Gastrocnemius medialis (tissue), 4 donors: ENCODE results near the gene C19orf18. TPM values are rescaled to one million over a fixed set of nuclear protein-coding genes. Genes with fewer than 3 reads are reported as not detected.
A peak's percentile ranks its signal among the peaks of the same experiment; 100 is the strongest.

ENCODE experiments used
- ATAC-seq, 2 donors: fragments of 150-250 bp; one replicate each; pipeline ENCODE4 v1.9.1; 2016
- DNase-seq, 2 donors: peaks; one replicate each; pipeline ENCODE4 v3.0.0-alpha.2; 2019
- H3K27ac ChIP-seq, 4 donors: fragments of 200-600 bp; sonication (generic); 1 replicate in 1 of 4; 2 replicates in 3 of 4; pipeline ENCODE4 v1.5.1; 2016 to 2018; ENCODE audit warnings: mild to moderate bottlenecking in 2 of 4, moderate library complexity in 1 of 4
- H3K27me3 ChIP-seq, 3 donors: fragments of 200-600 bp; sonication (generic) in 2 of 3; 1 replicate in 1 of 3; 2 replicates in 2 of 3; pipeline versions ENCODE4 v1.5.1 to v1.6.0; 2016 to 2019; ENCODE audit warnings: mild to moderate bottlenecking in 1 of 3, moderate library complexity in 1 of 3
- H3K36me3 ChIP-seq, 2 donors: fragments of 200-600 bp; sonication (generic) in 1 of 2; one replicate each; pipeline ENCODE4 v1.5.1; 2017 to 2018
- H3K4me1 ChIP-seq, 2 donors: fragments of 200-600 bp; sonication (generic) in 1 of 2; one replicate each; pipeline ENCODE4 v1.5.1; 2016 to 2017; ENCODE audit warnings: mild to moderate bottlenecking in 2 of 2
- H3K4me3 ChIP-seq, 4 donors: fragments of 200-600 bp; sonication (generic) in 3 of 4; 1 replicate in 1 of 4; 2 replicates in 3 of 4; pipeline ENCODE4 v1.5.1; 2016 to 2019; ENCODE audit warnings: mild to moderate bottlenecking in 2 of 4
- H3K9me3 ChIP-seq, 3 donors: fragments of 200-600 bp; sonication (generic) in 2 of 3; 1 replicate in 1 of 3; 2 replicates in 2 of 3; pipeline ENCODE4 v1.5.1; 2016 to 2019
- POLR2A ChIP-seq, 2 donors: fragments of 450-650 bp; IDR thresholded peaks; one replicate each; pipeline ENCODE4 v1.6.1; 2017; ENCODE audit warnings: antibody characterized with exemption in 2 of 2, mild to moderate bottlenecking in 2 of 2, moderate library complexity in 2 of 2
- in situ Hi-C, 4 donors: fragments of 200-750 bp; cut with MboI; loops; one replicate each; pipeline versions ENCODE4 v1.15.0 to v1.8.0; 2017; ENCODE audit warnings: low sequenced_read_pairs in 4 of 4
- intact Hi-C: fragments of 100-400 bp; cut with DNase I; formaldehyde crosslinking; loops from one replicate; pipeline ENCODE4 v1.15.1; 2023; ENCODE audit warnings: low total_unique reads
- total RNA-seq, 4 donors: library from RNA; depleted of rRNA; stranded (reverse); fragments of >200 nt; gene quantifications; one replicate each; pipeline versions ENCODE4 v1.1.0 to v1.2.3, GENCODE V29; 2016
- TF ChIP-seq, protein P1 (sequence below), 5 experiments: fragments of 450-650 bp in 3 of 5; fragments of 200-600 bp in 2 of 5; sonication (generic) in 2 of 5; IDR thresholded peaks in 4 of 5; conservative IDR thresholded peaks in 1 of 5; 1 replicate in 4 of 5; 2 replicates in 1 of 5; pipeline ENCODE4 v1.5.1; 2016 to 2019; ENCODE audit warnings: antibody characterized with exemption in 5 of 5, mild to moderate bottlenecking in 3 of 5, moderate library complexity in 3 of 5

C19orf18 gene
- total RNA-seq, 4 donors from 2014 or later = not detected

DNA sequence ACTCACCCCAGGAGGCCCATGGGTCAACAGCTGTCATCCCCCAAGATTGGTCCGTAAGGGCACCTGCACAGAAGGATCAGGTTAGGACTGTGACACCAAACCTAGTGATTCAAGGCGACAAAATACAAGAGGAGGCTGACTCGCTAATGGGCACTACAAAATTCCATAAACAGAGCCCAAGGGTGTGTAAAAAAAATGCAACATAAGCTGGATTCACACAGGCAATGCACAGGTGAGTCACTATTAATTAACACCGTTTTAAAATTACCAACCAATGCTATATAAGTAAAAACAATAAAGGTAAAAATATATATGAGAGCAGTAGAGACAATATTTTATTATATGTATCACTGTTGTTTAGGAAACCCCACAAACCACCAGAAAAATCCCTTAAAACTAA, 26.3 kb upstream of the C19orf18 start:
- Histone ChIP-seq H3K27me3 (no peaks in the 10 kb centered on the region), H3K4me3 (peak overlapping the region in 1 of 4 donors; percentile 89), H3K4me1 (peaks cover 14 to 20% of the 10 kb centered on the region in 2 donors), H3K36me3 (peaks cover 7 to 76% of the 10 kb centered on the region in 2 donors), H3K27ac (no peak overlapping the region), H3K9me3 (peaks cover 3 to 41% (median 5%) of the 10 kb centered on the region in 3 donors)
- ATAC-seq (no peak), DNase-seq (no peak)
- in situ Hi-C loops = no loop called here
- TF ChIP-seq POLR2A (IDR thresholded peaks at IDR 0.05) = no peak
- TF ChIP-seq, protein P1, sequence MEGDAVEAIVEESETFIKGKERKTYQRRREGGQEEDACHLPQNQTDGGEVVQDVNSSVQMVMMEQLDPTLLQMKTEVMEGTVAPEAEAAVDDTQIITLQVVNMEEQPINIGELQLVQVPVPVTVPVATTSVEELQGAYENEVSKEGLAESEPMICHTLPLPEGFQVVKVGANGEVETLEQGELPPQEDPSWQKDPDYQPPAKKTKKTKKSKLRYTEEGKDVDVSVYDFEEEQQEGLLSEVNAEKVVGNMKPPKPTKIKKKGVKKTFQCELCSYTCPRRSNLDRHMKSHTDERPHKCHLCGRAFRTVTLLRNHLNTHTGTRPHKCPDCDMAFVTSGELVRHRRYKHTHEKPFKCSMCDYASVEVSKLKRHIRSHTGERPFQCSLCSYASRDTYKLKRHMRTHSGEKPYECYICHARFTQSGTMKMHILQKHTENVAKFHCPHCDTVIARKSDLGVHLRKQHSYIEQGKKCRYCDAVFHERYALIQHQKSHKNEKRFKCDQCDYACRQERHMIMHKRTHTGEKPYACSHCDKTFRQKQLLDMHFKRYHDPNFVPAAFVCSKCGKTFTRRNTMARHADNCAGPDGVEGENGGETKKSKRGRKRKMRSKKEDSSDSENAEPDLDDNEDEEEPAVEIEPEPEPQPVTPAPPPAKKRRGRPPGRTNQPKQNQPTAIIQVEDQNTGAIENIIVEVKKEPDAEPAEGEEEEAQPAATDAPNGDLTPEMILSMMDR (IDR thresholded peaks at IDR 0.05 in 4 of 5, conservative IDR thresholded peaks at IDR 0.05 in 1 of 5) = no peak
- intact Hi-C loops = loop anchor here (5.0 to 10.0 kb wide), 5 partner anchors 53 to 368 kb away; partner anchors contain the start of genes ZNF211, ZNF256, ZNF776 and ZSCAN22

DNA sequence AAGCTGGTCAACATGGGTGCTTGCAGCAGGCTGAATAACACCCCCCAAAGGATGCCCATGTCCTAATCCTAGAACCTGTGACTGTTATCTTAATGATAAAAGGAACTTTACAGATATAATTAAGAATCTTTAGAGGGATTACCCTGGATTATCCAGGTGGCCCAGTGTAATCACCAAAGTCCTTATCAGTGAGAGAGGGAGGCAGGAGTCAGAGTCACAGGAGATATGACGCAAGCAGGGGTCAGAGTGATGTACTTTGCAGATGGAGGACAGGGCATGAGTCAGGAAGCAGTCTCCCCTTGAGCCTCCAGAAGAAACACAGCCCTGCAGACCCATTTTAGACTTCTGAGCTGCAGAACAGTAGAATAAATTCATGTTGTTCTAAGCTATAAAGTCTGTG, 18.5 kb upstream of the C19orf18 start:
- Histone ChIP-seq H3K9me3 (peaks cover 2 to 68% (median 24%) of the 10 kb centered on the region in 3 donors), H3K4me3 (no peak overlapping the region), H3K27ac (no peak overlapping the region), H3K4me1 (no peaks in the 10 kb centered on the region), H3K27me3 (no peaks in the 10 kb centered on the region), H3K36me3 (peaks cover 8 to 93% of the 10 kb centered on the region in 2 donors)
- in situ Hi-C loops (no loop called here), intact Hi-C loops (no loop called here)
- no peak for DNase-seq
- TF ChIP-seq, protein P1 (IDR thresholded peaks at IDR 0.05 in 4 of 5, conservative IDR thresholded peaks at IDR 0.05 in 1 of 5) = no peak
- no peak for TF ChIP-seq POLR2A (IDR thresholded peaks at IDR 0.05)
- ATAC-seq = no peak

DNA sequence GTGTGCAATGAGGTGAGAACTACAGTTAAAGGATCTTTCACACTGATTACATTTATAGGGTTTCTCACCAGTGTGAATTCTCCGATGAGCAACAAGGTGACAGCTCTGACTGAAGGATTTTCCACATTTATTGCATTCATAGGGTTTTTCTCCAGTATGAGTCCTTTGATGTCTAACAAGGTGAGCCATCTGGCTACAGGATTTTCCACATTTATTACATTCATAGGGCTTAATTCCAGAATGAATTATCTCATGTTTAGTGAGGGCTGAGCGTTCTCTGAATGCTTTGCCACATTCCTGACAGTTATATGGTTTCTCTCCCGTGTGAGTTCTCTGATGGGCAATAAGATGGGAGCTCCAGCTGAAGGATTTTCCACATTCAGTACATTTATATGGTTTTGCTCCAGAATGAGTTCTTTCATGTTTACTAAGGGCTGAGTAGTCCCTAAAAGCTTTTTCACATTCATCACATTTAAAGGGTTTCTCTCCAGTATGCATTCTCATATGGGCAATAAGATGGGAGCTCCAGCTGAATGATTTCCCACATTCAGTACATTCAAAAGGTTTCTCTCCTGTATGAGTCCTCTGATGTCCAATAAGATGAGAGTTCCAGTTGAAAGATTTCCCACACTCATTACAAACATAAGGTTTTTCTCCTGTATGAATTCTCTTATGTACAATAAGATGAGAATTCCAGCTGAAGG, 4.4 kb upstream of the C19orf18 start:
- H3K9me3 ChIP-seq = peaks cover 57 to 99% (median 71%) of the 10 kb centered on the region in 3 donors
- intact Hi-C loops = no loop called here

DNA sequence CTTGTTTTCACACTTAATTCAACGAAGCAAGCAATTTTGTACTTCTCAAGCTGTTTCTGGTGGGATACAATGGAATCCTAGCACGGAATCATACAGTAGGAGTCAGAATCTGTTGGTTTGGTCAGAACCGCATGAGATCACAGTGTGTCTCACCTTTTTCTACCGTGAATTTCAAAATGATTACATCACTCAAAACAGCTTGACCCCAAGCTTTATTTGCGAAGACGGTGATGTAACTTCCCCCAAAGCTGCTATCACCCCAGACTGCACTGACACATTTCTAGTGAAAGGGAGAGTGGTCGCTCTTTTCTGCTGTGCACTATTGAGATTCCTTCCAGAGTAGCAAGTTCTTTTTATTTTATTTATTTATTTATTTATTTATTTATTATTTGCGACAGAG, 9.6 kb downstream of the C19orf18 start:
- Histone ChIP-seq H3K4me1 (no peaks in the 10 kb centered on the region), H3K36me3 (peaks cover 3 to 56% of the 10 kb centered on the region in 2 donors), H3K27ac (no peak overlapping the region), H3K9me3 (peaks cover 7 to 50% (median 14%) of the 10 kb centered on the region in 3 donors), H3K27me3 (no peaks in the 10 kb centered on the region), H3K4me3 (peak overlapping the region in 1 of 4 donors; percentile 13)
- ATAC-seq = no peak
- intact Hi-C loops (no loop called here), in situ Hi-C loops (no loop called here)
- DNase-seq = no peak
- no peak for TF ChIP-seq POLR2A (IDR thresholded peaks at IDR 0.05)

More for the DNA sequence above, 4.4 kb upstream of the C19orf18 start:
- H3K27ac ChIP-seq = no peak overlapping the region
- no peaks in the 10 kb centered on the region for H3K4me1 ChIP-seq
- no peak for TF ChIP-seq POLR2A (IDR thresholded peaks at IDR 0.05)
- TF ChIP-seq, protein P1 (IDR thresholded peaks at IDR 0.05 in 4 of 5, conservative IDR thresholded peaks at IDR 0.05 in 1 of 5) = no peak
- in situ Hi-C loops = no loop called here
- no peak for ATAC-seq
- H3K27me3 ChIP-seq = peaks cover 0 to 5% (median 0%) of the 10 kb centered on the region in 3 donors
- no peak for DNase-seq
- H3K36me3 ChIP-seq = peaks cover 48 to 93% of the 10 kb centered on the region in 2 donors
- H3K4me3 ChIP-seq = peak overlapping the region in 1 of 4 donors; percentile 42

DNA sequence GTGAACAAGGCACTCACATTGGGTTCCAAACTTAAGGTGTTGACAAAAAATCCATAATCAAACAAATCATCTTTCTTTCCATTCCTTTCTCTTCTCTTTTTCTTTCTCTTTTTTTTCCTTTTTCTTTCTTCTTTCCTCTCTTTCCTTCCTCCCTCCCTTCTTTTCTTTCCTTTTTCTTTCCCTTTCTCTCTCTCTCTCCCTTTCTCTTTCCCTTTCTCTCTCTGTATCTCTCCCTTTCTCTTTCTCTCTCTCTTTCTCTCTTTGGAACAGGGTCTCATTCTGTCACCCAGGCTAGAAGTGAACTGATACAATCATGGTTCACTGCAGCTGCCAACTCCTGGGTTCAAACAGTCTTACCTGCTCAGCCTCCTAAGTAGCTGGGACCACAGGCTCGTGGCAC, 12.5 kb downstream of the C19orf18 start:
- no peaks in the 10 kb centered on the region for H3K4me1 ChIP-seq
- H3K4me3 ChIP-seq = no peak overlapping the region
- in situ Hi-C loops = no loop called here
- no peak overlapping the region for H3K27ac ChIP-seq
- TF ChIP-seq POLR2A (IDR thresholded peaks at IDR 0.05) = no peak
- TF ChIP-seq, protein P1 (IDR thresholded peaks at IDR 0.05 in 4 of 5, conservative IDR thresholded peaks at IDR 0.05 in 1 of 5) = no peak
- DNase-seq = no peak
- no peaks in the 10 kb centered on the region for H3K27me3 ChIP-seq
- peaks cover 6 to 57% (median 7%) of the 10 kb centered on the region in 3 donors for H3K9me3 ChIP-seq
- intact Hi-C loops = no loop called here
- H3K36me3 ChIP-seq = peaks cover 0 to 49% of the 10 kb centered on the region in 2 donors
- ATAC-seq = no peak
